Stimulated activated CD4-positive, alpha-beta T cell treated with anti-CD3 and anti-CD28 coated beads, Interleukin-1b, Interleukin-23, amount 100 ng/mL, for 4 hours (primary cell): ENCODE measurements around the gene TADA1.
A peak's percentile ranks its signal among the peaks of the same experiment; 100 is the strongest.
"Not testable (repeated sequence)": the region's sequence is repeated elsewhere in the genome, so short reads cannot be mapped to it uniquely, and the experiment has no call there.

ENCODE experiments used
- DNase-seq, 2 donors: peaks; one replicate each; pipeline ENCODE4 v3.0.0-alpha.2; 2020; ENCODE audit warnings: low read depth in 2 of 2

TADA1 gene

DNA sequence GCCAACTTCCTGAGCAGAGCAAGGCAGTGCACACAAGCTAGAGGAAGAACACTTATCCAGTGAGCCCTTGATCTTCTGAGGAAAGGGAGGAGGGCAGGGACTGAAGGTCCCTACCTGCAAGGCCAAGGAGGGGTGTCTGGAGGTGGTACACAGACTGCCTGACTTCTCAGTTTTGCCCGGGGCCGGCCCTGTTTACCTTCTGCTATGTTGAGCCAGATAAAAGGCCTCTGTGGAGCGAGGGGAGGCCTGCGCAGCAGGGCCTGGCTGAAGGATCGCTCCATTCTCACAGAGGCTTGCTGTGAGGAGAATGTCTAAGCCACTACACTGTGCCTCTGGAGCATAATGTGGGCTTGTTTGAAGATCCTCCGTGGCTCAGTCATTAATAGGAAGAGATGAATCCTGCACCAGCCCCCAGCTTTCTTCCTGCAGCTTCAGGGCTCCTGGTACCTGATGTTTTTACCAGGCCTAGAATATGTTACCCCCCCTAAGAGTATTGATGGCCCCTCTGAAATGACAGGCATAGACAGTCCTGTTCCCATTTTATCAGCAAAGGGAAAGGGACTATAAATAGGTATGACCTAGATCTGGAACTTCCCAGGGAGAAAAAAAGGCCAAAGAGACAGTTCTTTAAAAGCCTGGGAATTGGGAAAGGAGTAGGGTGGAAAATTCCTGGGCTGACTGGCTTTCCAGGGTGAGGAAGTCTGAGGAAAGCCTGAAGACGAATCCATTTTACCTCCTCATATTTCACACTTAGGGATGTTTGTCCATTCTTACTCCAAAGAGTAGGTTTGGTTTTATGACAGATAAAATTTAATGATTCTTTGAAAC, 32.1 kb downstream of the TADA1 start:
- no peak for DNase-seq

DNA sequence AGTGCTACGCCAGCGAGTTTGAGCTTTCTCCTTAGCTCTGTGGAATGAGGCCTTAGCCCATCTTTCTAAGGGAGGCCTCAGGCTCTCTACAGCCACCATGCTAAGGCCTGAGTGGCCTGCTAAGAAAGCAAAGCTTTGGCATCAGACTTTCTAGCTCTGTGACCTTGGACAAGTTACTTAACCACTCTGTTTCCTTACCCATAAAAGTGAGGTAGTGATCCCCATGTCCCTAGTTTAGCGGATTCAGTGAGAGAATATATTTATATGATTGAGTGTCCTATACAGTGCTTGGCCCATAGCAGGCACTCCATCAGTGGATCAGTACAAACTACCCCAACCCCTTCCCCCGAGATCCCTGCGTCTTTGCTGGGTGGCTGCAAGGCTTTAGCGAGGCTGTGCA, 32.7 kb downstream of the TADA1 start:
- no peak for DNase-seq

DNA sequence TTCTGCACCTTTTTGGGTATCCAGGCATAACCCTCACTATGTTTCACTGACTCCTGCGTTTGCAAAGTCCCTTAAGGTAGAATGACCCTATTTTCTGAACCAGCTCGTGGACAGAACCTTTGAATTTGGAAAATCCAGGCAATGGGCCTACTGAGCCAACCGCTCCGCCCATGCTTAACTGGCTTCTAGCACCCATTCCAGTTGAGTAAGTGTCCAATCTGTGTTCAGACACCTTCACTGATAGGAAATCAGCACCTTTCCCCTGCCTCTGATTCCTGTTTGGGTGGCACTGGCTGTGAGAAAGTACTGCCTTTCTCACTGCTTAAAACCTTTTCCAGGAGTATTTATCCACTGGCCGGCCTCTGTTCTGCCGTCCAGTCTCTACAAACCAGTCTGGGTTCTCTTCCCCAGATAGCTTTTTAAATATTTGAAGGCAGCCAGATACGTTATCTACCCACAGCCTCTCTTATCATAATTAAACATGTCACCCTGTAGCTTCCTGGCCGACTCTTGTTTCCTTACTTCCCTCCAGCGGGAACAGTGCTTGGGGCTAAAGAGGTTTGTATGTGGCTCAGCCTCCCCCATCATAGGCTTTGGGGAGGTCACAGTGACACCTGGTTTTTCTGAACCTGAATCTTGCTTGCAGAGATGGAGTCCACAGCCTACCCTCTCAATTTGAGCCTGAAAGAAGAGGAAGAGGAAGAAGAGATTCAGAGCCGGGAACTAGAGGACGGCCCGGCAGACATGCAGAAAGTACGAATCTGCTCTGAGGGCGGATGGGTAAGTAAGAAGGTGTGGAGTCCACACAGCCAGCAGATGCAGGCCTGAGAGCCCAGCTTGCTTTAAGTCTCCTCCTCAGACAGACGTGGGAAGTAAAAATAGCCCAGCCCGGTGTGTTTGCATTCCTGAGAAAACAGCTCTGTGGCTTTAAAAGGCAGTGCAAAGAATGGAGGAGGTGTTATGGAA, 35.5 kb downstream of the TADA1 start:
- no peak for DNase-seq

DNA sequence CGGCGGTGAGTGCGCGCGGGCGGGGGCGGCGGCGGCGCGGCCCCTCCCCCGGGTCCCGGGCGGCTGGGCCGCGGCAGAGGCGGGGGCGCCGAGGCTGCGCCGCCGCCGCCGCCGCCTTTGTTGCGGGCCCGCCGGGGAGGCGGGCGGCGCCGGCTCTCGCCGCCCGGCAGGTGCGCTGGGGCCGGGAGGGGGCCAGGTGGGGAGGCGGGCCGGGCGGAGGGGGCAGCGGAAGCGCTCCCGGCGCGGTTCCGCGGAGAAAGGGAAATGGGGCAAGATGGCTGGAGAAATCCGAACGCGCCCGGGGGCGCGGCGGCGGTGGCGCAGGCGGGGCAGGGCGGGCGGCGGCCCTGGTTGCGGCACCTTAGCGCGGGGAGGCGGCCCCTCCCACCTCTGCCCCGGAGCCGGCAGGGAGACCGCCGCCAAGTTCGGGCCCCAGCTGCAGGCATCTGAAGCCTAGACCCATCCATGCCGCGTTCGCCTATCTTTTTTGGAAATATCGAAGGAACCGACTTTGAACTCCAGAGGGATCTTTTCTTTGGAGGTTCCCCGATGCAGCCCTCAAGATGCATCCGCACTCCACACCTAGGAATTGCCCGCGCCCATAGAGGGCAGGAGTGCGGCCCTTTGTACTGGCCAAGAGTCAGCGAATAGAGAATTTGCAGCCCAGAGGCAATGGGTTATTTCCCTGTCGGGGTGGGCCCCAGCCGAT, 36.3 kb downstream of the TADA1 start:
- DNase-seq = peak; percentile 44 to 60

DNA sequence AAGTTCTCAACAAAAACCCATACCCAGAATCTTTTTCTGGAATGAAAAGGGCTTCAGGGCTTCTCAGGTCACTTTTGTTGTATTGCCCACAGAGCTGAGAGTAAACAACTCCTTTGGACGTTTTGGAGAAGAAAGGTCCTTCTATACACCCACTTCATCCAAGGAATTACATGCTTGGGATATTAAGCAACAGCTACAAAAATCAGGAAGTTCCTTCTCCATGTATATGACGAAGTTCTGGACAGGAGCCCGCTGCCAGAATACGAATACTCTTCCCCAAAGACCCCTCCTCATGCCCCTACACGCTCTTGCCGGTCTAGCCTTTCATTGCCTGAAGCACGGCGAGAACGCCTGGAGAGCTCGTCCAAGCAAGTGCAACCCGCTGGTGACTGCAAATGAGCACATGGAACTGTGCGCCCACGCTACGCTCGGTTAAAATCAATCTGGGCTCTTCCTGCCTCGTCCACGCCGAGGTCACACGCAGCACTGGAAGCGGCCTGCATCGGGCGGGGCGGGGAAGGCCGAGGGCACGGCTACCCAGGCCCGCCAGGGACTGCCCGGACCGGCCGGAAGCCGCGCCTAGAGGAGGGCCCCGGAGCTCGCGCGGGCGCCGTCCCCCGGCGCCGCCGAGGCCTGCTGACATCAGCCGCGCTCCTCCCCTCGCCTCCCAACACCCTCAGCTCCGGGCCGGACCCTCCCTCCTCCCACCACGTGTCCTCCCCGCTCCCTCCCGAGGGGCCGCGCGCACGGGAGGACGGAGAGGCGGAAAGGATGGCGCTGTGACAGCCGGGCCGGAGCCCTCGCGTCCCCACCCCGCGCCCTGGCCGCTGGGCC, 37.1 kb downstream of the TADA1 start, which contains the start of gene POGK:
TSS of gene POGK (plus strand) at position 710 of the 834 bp plus-strand sequence. CDS start 1,482 bp downstream, outside the sequence.
- DNase-seq = peak; percentile 74 to 83

DNA sequence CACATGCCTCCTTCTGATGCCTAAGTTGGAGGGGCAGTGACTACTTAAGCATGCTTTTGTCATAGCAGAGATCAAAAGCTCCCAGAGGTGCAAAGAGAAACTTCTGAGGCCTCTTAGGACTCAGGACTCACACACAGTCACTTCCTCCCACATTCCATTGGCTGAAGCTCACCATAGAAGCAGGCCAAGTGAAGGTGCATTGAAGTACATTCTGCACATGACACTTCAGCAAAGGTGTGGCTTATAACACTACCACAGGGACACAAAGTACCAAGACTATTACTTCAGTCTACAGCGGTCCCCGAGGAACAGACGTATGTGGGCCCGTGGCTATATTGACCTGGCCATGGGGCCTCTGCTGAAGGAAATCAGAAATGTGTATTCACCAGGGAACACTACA, 39.3 kb downstream of the TADA1 start:
- DNase-seq = no peak

DNA sequence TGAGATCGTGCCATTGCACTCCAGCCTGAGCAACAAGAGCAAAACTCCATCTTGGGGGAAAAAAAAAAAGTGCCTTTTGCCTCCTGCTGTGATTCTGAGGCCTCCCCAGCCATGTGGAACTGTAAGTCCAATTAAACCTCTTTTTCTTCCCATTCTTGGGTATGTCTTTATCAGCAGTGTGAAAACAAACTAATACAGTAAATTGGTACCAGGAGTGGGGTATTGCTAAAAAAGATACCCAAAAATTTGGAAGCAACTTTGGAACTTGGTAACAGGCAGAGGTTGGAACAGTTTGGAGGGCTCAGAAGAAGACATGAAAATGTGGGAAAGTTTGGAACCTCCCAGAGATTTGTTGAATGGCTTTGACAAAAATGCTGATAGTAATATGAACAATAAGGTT, 46.3 kb downstream of the TADA1 start:
- DNase-seq = not testable (repeated sequence)

DNA sequence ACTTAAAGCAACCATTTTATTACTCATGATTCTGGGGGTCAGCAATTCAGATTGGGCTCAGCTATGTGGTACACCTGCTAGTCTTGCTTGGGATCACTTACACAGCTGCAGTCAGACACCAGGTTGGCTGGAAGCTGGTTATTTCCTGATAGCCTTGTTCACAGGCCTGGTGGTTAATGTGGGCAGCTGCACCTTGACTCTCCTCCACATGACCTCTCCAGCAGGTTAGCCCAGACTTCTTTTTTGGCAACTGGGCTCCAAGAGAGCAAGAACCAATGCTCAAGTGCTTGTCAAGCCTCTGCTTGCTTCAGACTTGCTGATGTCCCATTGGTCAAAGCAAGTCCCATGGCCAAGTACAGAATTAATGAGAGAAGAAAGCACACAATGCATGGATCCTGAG, 48.6 kb downstream of the TADA1 start:
- DNase-seq = no peak

DNA sequence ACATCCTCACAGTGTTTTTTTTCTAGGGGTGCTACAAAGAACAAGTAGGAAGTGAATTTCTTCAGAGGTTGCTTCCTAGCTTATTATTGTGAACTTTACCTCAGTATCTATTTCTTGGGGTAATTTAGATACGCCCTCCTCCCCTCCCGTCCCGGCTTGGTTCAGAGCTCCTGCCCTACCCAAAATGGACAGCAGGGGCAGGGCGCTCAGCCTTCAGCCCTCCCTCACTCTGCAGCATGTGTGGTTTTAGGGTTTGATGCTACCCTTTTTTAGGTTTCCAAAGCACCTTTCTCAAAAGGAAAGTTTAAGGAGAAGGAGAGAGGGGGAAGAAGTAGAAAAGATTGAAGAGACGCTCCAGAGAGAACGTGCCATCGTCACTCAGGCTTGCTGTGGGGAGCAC, 53.7 kb downstream of the TADA1 start:
- no peak for DNase-seq

DNA sequence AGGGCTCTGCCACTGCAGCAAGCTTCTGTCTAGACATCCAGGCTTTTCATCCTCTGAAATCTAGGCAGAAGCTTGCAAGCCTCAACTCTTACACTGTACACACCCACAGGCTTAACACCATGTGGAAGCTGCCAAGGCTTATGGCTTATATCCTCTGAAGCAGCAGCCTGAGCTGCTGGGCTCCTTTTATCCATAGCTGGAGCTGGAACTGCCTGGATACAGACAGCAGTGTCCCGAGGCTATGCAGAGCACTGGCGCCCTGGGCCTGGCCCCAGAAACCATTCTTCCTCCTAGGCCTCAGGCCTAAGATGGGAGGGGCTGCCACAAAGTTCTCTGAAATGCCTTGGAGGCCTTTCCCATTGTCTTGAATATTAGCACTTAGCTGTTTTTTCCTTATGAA, 56.1 kb downstream of the TADA1 start:
- no peak for DNase-seq

DNA sequence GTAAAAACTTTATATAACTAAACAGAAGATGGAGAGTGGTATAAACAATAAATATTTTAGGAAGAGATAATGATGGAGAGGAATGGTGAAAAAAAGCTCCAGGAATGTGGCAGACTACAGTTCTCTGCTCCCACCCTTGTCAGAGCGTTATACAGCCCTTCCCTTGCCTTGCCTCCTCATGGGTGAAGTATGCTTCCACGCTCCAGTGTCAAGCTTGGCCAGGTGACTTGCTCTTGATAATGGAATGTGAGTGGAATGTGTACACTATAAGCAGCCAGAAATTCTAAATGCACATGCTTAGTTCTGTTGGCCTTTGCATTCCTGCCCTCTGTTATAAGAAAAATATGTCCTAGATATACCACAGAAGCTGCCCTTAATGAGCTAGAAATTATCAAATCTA, 61.5 kb downstream of the TADA1 start:
- no peak for DNase-seq

DNA sequence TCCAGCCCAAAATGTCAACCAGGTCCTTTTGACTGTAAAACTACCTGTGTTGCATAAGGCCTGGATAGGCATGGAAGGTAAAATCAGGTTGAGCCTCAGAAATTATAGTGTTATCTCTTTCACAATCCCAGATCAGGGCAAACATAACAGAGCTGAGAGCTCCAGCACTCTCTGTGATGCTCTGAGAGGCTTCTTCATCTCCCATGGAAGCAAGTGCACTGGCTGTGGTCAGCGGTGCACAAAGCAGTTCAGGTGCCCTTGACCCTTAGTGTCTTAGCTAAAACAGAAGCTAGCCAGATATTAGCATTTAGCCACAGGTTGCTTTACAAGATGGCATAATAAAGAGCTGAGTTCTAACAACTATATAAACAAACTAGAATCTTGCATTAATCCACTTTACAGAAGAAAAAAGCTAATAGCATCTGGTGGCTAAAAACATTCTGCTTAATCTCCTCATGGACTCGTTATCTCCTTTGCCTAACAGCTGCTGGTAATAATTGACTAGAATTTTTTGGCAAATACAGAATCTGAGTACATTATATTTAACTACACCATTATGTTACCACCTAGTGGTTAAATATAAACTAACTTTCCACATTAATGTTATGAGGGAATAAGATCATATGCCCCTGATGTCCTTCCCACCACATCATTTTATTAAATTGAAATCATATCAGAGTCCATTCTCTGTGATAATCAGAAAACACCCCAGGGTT, 62.4 kb downstream of the TADA1 start:
- DNase-seq = no peak

DNA sequence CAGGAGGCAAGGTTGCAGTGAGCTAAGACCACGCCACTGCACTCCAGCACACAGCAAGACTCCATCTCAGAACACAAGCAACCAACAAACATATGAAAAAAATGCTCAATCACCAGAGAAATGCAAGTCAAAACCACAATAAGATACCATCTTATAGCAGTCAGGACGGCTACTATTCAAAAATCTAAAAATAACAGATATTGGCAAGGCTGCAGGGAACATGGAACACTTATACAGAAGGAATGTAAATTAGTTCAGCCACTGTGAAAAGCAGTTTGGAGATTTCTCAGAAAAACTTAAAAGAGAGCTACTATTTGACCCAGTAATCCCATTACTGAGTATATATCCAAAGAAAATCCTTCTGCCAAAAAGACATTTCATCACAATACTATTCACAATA, 64.4 kb downstream of the TADA1 start:
- DNase-seq = no peak

DNA sequence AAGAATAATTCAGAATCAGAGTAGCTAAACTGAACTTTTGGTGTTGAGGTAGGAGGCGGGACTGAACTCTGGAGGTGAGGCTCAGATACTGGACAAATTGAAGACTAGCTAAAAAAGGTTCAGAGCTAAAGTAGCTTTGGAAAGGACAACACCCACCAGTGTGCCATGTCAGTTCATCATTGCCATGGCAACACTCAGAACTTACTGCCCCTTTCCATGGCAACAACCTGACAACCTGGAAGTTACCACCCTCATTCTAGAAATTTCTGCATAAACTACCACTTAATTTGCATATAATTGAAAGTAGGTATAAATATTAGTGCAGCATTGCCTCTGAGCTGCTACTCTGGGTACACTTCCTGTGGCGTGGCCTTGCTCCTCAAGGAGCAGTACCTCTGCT, 67.1 kb downstream of the TADA1 start:
- no peak for DNase-seq
